ENCODE results near the gene ANKFN1.
"Not testable (repeated sequence)": the region's sequence is repeated elsewhere in the genome, so short reads cannot be mapped to it uniquely, and the experiment has no call there.

Gene ANKFN1

DNA sequence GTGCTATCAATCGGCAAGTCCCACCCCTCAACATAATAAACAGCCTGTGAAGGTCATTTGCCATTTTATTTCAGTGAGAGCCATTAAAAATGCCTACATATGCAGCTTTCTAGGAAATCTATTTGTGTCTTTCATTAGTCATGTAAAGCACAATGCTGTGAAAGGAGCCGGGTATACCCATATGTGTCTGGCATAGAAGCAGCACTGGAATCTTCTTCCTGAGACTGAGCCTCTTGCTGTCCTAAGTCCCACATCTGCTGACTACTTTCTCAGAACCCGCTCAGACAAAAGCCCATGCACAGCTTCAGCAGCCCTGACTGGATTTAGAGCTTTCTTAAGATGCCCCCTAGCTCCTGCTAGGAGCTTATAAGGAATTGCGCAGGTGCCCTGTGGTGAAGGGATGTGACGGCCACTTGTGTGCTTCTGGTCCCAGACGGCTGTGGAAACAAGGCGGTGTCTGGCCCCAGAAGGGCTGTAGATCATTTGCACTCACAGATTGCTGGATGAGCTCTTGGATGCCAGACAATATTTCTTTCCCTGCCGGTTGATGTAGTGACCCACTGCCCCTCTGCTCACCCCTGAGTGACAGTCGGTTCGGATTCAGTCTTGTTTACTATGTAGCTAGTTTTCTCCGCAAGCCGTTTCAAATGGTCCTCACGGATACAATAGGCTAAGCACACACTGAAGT lies 172.2 kb downstream of the ANKFN1 start:
- no peak for DNase-seq (ENCODE audit: low read depth)

DNA sequence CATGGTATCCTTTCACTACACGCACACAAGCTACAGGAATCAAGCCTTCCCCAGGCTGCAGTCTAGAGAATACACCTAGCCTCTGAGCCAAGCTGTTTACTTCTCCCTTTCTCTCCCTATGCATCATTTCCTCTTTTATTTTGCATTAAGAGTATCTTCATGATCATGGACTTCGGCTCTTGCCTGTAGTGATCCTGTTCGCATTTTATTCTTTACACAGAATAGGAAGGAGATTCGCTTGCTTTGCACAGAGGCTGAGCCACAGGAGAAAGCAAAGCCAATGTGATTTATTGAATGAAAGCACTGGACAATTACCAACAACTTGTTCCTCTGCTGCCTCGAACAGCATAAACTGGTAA lies 172.7 kb downstream of the ANKFN1 start:
- no peak for DNase-seq (ENCODE audit: low read depth)

DNA sequence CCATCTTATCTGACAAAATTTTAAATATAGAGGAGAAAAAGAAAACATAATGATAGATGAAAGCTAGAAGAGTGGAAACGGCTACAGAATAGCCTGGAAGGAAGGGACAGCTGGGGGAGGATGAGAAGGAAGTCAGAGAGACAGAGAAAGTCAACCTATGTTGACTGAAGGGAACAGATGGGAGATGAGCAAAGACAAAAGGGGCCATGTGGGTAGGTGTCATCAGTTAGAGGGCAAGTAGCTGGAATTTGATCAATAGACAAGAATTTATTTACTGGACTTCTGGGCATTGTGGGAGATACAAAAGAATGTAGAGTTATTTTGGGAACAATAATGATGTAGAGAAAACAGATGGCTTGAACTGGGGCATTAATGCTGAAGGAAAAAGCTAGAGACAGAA lies 194.4 kb downstream of the ANKFN1 start:
- no peak for DNase-seq (ENCODE audit: low read depth)

DNA sequence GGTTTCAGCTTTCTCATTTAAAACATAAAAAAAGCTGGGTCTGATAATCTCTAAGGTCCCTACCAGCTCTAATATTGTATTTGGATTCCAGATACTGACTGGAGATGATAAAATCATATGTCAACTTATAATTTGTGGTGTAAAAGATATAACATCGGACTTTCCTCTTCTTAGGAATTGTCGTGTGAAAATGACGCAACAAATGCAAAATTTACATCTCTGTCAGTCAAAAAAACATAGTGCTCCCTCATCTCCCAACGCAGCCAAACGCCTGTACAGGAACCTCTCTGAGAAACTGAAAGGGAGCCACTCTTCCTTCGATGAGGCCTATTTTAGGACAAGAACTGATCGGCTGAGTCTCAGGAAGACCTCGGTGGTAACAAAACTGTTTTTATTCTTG lies 197.3 kb downstream of the ANKFN1 start:
- DNase-seq (ENCODE audit: low read depth), result no peak

DNA sequence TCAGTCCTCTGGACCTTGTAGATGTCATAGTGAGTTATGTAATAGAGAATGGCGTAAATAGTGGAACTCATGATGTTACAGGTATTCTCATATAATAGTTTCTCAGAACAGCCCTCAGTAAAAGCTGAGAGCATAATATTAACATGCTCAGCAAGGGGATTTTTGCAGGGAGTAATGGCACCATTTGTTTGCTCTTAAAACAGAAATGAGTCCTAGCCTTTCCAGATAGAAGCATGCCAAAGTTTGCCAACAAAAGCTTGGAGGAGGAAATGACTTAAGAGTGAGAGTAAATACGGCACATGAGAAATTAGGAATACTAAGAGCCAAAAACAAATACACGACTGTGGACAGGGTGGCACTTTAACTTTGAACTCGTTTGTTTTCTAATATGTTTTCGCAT lies 198.4 kb downstream of the ANKFN1 start:
- DNase-seq (ENCODE audit: low read depth), result no peak

DNA sequence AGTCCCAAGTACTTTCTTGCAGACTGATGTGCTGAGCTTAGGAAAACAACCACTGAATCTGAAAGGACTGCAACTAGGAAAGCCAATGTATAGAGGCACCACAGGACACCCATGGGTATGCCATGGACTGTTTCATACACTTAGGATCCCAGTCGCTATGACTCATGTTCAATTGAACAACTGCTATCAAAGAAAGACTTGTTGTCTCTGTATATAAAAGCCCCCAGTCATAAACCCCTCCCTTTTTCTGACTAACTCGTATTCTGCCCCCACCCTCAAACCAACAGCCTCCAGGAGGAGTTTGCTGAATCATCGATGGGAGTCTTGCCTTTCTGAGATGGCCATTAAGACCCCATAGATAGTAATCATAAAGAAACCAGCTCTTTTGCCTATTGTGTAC lies 205.4 kb downstream of the ANKFN1 start:
- DNase-seq (ENCODE audit: low read depth), result no peak

DNA sequence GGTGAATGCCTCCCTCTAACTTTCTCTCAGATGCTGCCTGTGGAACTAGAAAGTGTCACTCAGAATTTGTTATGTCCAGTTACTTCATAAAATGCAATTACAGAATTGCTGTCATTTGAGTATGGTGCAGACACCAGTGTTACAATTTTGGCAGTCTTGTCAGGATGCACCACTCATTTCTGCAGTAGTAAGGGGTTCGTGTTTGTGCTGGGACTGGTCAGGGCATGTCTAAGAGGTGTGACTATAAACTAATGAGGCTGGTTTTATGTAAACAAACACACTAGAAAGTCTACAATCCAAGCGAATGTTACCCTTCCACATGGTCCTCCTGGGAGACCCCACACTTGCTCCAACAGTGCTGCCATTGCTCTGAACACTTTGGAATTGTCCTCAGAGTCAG lies 206.2 kb downstream of the ANKFN1 start:
- no peak for DNase-seq (ENCODE audit: low read depth)

DNA sequence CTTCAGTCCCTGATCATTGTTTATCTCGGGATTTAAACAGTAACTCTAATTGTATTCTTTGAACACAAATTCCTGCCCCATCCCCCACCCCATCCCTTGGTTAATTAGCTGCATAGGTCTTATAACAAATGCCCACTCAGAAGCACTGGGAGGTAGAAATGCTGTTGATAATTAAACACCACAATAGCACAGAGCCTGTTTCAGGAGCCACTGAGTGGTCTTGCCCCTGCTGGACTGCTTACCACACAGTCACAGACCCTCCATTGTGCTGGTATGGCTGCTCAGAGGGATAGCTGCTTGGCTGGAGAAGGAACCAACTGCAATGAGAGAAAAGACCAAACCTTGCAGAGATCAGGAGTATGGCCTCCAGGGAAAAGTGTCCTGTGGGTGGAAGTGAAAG lies 214.1 kb downstream of the ANKFN1 start:
- no peak for DNase-seq (ENCODE audit: low read depth)

DNA sequence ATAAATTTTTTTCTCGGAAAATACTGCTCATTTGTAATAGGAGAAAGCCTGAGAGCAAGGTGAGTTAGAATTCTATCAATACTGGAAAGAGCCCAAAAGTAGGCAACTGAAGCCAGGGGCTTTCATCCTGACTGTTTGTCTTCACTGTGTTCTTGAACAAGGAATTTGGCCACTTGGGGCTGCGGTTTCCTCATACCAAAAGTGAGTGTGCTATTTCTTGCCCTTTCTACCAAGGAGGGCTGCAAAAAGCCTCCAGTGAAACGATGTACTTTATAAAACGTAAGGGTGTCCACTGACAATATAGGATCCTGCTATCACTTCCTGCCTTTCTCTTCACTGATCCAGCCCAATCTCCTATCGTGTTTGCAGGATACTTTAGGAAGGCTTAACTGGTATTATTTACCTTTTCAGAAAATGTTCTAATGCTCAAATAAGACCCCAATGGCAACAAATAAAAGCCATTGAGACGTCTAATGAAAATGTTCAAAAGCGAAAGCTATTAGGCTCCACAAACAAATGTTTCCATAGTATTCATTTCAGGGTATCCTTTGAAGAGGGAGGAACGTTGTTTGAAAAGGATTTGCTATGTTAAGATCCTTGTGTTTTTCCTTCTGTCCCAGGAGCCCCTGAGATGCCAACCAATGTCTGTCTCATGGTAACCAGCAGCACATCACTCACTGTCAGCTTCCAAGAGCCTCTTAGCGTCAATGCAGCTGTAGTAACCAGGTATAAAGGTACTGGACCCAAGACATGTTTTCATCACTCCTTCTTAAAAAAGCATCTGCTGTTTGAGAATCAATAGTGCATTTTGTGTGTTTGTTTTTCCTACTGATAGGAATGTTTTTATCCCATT lies 220.9 kb downstream of the ANKFN1 start:
- DNase-seq (ENCODE audit: low read depth), result no peak

DNA sequence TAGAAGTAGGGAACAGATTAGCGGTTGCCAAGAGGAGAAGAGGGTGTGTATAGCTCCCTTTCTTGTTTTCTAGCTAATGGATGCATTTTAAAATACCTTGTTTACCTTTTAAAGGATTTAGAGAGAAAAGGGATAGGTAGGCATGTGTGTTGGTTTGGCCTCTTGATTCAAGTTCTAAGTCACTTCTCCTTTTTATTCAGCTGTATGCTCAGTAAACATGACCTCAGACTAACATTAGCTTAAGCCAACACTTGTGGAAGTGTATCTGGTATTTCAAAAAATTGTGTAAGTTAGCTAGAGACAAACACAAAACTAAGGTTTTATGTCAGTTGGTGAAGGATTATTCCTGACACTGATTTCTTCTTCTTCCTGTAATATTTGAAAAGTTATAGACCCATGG lies 236.1 kb downstream of the ANKFN1 start:
- no peak for DNase-seq (ENCODE audit: low read depth)

DNA sequence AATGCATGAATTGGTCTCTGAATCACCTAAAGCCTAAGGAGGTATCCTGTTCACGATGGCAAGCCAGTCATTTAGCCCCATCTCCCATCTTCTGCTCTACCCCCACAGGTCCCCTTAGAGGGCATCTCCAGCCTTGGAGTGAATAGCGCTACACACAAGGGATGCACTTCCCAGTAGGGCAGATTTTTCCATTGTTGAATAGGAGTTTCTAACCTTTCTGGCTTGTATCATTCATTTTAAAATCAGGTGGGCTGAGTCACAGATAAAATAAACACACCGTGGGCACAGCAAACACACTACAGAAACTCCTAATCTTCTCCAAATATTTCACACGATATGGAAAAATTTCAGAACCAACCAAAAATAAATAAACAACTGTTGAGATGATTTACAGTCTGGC lies 239.0 kb downstream of the ANKFN1 start:
- peak; percentile 2 for DNase-seq (ENCODE audit: low read depth)

DNA sequence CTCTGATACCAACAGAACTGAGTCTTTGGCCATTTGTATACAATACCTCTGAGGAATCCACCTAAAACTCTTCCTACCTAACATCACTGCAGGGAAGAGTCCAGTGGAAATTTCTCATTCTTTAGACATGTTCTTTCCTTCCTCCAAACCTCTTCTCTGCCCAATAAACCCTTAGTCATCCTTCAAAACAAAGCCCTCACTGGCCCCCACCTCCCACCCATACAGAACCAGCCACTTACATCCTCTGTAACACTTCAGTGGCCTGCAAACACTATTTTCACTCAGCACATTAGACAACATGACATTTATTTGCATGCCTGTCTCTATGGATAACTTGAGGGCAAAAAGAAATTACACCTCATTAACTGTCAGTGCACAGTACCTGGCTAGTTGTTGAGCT lies 239.9 kb downstream of the ANKFN1 start:
- DNase-seq (ENCODE audit: low read depth), result no peak

DNA sequence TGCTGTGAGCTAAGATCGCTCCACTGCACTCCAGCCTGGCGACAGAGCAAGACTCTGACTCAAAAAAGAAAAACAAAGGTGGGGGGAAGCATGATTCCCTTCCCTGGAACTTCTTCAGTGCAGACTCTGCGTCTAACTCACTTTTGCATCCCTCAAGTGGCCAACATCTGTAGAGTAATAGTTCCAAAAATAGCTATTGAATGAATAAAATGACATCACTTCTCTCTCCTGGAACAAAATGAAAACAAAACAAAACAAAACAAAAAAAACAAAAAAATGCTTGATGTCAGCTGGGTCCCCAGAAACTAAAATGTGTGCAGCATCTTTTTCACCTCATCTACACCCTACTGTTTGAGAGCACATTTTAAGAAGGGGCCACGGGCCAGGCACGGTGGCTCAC lies 242.5 kb downstream of the ANKFN1 start:
- no peak for DNase-seq (ENCODE audit: low read depth)

DNA sequence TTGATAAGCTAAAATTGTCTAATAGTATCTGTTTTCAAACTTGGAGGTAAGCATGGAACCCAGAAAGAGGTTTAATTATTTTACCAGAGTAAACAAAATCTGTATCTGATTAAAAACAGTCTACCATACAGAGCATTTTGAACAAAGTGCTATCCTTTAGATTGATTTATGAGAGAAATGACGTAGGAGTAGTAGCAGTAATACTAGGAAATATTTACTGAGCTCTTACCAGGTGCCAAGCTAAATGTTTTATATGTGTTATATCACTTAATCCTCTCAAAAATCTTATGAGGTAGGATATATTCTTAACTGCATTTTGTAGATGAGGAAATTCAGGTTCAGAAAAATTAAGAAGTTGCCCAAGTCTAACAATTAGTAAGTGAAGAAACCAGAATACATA lies 253.8 kb downstream of the ANKFN1 start:
- DNase-seq (ENCODE audit: low read depth), result no peak

DNA sequence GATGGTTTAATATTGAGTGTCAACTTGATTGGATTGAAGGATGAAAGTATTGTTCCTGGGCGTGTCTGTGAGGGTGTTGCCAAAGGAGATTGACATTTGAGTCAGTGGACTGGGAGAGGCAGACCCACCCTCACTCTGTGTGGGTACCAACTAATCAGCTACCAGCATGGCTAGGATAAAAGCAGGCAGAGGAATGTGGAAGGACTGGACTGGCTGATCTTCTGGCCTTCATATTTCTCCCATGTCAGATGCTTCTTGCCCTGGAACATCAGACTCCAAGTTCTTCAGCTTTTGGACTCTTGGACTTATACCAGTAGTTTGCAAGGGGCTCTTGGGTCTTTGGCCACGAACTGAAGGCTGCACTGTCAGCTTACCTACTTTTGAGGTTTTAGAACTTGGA lies 259.1 kb downstream of the ANKFN1 start:
- not testable (repeated sequence) for DNase-seq (ENCODE audit: low read depth)

DNA sequence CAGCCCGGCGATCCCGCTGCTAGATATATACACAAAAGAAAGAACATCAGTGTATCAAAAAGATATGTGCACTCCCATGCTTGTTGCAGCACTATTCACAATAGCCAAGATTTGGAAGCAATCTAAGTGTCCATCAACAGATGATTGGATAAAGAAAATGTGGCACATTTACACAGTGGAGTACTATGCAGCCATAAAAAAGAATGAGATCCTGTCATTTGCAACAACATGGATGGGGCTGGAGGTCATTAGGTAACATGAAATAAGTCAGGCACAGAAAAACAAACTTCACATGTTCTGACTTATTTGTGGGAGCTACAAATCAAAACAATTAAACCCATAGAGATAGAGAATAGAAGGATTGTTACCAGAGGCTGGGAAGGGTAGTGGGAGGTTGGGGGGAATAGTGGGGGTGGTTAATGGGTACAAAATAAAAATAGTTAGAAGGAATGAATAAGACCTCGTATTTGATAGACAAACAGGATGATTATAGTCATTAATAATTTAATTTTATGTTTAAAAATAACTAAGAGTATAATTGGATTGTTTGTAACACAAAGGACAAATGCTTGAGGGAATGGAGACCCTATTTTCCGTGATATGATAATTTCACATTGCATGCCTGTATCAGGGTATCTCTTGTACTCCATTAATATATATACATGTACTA lies 263.5 kb downstream of the ANKFN1 start:
- DNase-seq (ENCODE audit: low read depth), result no peak

DNA sequence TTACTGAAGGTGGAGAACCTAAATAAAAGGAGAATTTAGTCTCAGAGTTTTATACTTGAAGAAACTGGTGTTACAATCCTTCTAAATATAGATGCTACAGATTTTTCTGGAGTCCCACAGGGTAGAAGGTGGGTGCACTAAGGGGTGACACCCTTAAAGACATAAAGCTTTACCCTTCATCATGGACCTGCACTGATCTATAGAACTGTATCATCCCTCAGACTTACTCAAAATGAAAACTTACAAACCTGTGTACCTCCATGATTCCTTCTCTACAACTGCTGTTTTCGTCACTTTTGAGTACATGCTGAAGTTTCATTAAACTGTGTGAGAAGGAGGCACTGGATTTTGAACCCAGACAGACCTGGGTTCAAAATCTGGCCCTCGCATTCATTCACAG lies 270.7 kb downstream of the ANKFN1 start:
- DNase-seq (ENCODE audit: low read depth), result no peak

DNA sequence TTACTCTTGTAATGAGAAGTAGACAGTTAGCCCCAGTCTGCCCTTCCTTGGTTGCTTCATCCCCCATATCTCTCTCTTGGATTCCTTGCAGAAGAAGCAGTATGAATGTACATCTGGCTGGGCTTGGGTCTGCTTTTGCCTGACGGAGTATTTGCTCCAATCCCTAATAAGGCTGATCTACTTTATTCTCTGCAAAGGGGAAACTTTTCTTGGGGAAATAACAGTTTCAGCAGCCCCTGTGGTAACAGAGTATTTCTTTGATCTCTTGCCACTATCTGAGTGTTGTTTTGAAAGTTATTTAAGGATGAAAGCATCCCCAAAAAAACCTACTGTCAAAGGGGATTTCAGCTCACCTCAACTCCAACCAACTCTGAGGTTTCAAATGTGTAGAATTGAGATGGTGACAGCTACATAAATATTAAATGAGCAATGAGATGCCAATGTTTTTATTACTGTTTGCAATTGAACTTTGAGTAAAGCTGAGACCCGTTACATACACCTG lies 271.3 kb downstream of the ANKFN1 start:
- DNase-seq (ENCODE audit: low read depth), result no peak

DNA sequence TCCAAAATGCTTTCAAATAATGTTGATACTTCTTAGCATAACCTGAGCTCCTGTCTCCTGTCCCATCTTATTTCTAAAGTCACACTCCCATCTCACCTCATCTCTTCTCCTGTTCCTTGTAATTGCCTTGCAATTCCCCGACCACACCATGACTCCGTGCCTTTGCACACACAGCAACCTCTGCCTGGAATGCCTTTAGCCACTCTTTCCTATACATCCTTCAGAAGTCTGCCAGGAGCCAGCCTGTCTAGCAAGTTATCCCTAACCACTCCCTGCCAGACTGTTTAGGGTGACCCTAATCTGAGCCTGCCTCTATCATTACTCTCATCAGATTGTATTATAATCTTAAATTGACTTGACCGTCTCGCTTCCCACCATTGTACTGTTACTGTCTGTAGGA lies 272.2 kb downstream of the ANKFN1 start:
- no peak for DNase-seq (ENCODE audit: low read depth)

DNA sequence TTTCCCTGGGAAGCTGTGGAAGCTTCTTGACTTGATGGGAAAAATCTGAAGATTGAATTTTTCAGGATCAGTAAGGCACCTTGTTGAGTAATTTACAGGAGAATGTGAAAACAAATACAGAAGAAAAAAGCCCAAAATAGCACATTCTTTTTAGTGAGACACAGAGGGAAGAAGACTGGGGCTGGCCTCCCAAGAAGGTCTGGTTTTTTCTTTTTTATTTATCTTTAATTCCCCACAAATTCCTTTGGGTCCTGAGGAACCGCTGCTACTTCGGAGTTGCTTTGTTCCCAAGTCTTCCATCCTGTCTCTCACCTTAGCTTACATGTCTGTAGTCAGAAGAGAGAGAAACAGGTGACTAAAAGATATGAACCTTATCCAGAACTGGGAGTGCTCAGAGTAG lies 273.6 kb downstream of the ANKFN1 start:
- no peak for DNase-seq (ENCODE audit: low read depth)

DNA sequence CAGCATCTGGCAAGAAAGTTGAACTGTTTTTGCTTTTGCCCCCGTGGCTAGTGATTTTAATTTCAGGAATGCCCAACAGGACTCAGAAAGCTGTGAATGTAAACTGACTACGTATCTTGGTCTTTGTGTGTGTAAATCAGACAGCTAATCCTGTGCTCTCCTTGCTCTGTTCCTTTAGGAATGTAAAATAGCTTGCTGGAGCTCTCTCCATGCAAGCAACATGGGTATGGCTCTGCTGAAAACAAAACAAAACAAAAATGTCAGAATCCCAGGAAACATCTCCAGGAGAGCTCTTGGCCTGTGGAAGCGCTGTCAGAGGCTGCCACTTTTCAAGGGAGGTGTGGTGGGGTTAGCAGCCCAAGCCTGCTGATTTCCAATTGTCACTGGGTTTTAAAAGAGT lies 278.5 kb downstream of the ANKFN1 start:
- peak; percentile 8 for DNase-seq (ENCODE audit: low read depth)

DNA sequence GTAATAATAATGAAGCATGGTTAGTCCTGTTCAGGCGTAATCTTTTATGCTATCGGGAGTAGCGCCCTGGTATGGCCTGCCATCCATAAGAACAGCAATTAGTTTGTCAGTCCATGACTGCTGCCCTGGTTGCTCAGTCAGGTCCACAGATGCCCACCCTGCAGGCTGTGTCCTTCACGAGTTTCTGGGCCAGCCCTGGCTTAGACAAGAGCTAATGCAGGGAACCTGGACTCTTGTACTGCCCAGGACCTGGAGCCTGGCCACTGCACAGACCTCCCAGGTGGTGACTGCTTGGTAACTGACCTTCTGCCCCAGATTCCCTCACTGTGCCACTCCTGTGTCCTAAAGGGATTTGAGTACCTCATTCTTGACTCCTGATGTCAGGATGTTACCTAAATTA lies 279.2 kb downstream of the ANKFN1 start:
- no peak for DNase-seq (ENCODE audit: low read depth)

DNA sequence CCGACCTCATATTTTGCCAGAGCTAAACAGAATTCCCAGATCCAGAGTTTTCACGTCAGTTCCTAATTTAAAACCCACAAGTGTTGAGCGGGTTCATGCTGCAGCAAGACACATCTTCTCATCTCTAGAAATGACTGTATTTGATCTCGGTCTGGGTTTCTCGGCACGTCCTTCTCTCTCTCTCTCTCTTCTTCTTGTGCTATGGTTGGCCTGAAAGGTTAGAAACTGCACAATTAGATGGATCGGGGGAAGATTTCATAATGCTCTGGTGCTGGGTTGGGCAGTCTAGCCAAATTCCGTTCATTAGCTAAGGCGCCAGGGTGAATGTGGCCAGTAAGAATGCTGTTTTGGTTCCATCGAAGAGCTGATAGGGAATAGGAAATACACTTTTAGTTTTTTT lies 281.3 kb downstream of the ANKFN1 start:
- DNase-seq (ENCODE audit: low read depth), result no peak

All from amniotic epithelial cell (primary cell).